HG03342 (cell line): Measurements from ENCODE around the gene GOLGB1.
"Not testable (repeated sequence)": the region's sequence is repeated elsewhere in the genome, so short reads cannot be mapped to it uniquely, and the experiment has no call there.

Experiments used
- ATAC-seq: cut with Tn5 transposase; IDR thresholded peaks from one replicate; pipeline ENCODE4 v1.9.1; 2021; ENCODE audit warnings: mild to moderate bottlenecking, moderate library complexity; ENCODE audit not compliant: unreplicated experiment

The GOLGB1 gene

DNA sequence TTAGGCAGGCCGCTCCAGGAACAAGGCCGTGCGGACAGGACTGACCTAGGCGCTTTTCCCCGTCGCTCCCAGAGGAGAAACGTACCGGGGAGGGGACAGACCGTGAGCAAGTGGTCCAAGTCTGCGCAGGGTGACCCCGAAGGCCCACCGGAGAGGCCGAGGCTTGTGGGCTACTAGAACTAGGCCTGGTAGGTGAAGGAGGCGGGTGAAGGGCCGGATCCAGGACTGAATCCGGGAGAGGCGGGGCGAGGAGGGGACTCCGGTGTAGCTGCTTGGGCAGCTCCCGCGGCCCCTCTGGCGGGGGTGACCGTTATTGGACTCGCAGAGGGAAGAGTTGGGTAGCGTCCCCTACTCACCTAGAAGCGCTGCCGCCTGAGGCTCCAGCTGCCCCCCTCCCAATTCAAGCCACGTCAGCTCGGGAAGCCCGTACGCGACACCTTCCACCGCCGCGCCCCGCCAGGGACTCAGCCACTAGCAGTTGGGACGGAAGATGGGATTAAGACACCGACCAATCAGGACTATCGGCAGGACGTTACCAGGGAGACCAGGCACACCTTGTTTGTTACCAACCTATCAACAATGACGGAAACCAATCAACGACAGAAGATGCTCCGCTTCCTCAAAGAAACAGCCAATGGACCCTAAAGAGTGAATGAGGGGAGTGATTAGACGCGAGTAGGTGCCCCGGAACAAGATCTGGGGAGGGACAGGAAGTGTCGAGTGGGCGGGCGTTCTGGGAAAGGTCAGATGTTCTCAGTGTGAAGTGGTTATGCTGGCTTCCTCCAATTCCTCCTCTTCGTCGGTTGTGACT is at the start of gene GOLGB1:
GOLGB1 (minus strand) TSS at position 466 of the 811 bp plus-strand sequence. CDS start 18,770 bp downstream, outside the sequence.
- ATAC-seq: peak; percentile 95

- no peak for ATAC-seq
These were observed 47.4 kb upstream of the GOLGB1 start for GRCh38 chr3:121796970-121797369.

- no peak for ATAC-seq
These were observed 44.9 kb upstream of the GOLGB1 start for GRCh38 chr3:121794264-121794983.

GRCh38 chr3:121793078-121793477 is 43.5 kb upstream of the GOLGB1 start:
- no peak for ATAC-seq

DNA sequence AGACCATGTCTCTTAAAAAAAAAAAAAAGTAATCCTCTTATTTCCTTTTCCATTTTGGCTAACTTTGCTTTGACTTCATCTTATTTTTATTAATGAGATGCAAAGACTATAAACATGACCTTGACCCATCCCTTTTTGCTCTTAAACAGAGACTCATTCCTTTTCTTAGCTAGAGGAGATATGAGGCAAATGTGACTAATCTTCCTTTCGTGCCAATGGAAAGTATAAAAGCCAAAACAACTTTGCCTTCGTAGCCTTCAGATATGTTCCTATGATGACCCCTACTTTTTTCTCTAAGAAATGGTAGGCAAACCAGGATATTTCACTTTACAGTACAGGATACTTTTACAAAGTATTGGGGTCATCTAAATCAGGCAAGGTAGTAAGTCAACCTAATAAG is 36.9 kb upstream of the GOLGB1 start:
- no peak for ATAC-seq

GRCh38 chr3:121782784-121783183 is 33.2 kb upstream of the GOLGB1 start:
- not testable (repeated sequence) for ATAC-seq

DNA sequence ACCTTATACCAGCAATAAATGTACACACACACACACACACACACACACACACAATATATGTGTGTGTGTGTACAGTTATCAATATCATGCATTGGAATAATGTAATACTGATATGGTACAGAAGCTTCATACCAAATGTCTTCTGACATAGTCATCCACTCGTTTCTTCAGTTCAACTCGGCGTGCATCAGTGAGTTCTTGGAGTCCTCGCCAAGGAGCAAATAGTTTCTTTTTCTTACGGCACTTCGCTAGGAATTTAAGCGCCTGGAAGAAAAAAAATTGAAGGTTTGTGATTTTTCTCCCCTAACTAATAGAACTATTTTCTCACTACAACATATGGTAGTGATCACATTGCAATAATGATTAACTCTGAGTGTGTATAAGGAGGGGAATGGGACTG is 32.1 kb upstream of the GOLGB1 start:
- ATAC-seq: no peak

DNA sequence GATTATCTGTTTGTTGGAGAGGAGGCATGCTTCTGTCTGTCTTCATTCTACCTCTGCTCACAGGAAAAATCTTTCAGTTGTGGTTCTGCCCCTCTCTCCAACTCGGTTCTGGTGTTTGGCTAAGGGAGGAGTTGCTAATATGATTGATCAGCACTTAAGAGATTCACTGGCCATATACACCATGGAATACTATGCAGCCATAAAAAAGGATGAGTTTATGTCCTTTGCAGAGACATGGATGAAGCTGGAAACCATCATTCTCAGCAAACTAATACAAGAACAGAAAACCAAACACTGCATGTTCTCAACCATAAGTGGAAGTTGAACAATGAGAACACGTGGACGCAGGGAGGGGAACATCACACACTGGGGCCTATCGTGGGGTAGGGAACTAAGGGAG is 25.6 kb upstream of the GOLGB1 start:
- not testable (repeated sequence) for ATAC-seq

- no peak for ATAC-seq
These were observed 19.7 kb upstream of the GOLGB1 start for GRCh38 chr3:121769246-121769645.

GRCh38 chr3:121768452-121768851 is 18.9 kb upstream of the GOLGB1 start:
- ATAC-seq: no peak

GRCh38 chr3:121759541-121760202 is 10.1 kb upstream of the GOLGB1 start:
- ATAC-seq: no peak

DNA sequence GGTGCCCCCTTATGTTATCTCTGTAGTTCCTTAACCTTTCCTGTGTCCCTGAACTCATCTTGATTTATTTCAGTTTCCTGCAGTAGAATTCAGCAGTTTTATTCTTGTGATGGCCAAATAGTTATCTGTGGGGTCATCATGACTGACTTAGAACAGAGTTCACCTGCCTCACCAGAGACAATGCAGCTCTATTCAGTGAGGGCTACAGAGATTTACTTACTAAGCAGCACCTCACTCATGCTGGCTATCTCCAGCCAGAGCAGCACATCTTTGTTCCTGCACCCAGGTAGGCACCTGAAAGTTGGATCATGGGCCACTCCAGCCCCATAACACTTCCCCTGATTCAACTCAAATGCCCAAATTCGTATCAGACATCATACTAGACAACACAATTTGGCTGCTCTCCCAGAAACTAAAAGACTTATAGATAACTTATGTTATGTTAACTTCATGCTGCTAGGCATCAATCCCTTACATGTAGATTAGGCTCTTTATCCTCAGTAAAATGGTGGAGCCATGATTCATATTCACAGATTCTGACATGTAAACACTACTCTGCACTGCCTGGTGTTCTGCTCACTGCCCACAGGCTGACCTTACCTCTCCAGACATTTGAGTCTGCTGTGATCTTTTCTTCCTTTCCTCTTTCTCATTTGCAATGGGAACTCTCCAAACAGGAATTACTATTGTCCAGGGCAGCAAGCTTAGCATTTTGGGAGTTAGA is 9.3 kb upstream of the GOLGB1 start:
- no peak for ATAC-seq

DNA sequence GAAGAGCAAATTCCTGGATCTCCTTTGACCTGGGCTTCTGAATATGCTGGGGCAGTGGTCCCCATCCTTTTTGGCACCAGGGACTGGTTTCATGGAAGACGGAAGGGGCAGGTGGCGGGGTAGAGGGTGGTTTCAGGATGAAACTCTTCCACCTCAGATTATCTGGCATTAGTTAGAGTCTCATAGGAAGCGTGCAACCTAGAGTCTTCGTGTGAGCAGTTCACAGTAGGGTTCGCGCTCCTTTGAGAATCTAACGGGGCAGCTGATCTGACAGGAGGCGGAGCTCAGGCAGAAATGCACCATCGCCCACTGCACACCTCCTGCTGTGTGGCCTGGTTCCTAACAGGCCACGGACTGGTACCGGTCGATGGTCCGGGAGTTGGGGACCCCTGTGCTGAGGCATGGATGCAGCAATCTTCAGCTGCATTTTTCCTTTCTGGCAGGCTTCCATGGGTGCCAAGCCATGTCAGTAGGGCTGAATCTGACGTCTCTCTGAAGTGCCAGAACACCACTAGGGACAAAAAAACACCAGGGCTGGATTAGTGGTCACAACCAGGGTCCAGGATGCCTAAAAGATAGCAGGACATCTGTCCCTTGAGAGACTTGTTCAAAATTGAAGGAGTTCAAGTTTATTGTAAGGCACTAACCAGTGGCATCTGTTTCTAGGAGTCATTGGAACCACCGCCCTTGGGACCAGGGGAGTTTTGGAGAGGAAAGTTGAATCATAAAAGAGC is 8.4 kb upstream of the GOLGB1 start:
- ATAC-seq: no peak

- no peak for ATAC-seq
These were observed 7.7 kb upstream of the GOLGB1 start for GRCh38 chr3:121757087-121757811.

- no peak for ATAC-seq
These were observed 3.2 kb upstream of the GOLGB1 start for GRCh38 chr3:121752772-121753171.

- ATAC-seq: no peak
These were observed 2.7 kb upstream of the GOLGB1 start for GRCh38 chr3:121752261-121752660.

DNA sequence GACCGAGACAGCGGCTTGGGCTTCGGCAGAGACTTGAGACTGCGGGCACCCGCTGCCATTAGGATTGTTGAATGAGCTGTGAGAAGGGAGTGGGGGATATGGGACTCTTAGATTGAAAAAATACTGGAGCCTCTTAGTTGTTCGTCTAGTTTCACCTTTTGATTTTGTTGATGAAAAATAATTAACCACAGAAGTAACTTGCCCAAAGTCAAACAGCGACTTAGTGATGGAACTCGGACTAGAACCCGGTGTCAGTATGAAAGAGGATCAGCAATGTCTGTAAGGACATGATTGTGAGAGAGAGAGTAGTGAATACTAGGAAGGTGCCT is 510 bp upstream of the GOLGB1 start:
- no peak for ATAC-seq

DNA sequence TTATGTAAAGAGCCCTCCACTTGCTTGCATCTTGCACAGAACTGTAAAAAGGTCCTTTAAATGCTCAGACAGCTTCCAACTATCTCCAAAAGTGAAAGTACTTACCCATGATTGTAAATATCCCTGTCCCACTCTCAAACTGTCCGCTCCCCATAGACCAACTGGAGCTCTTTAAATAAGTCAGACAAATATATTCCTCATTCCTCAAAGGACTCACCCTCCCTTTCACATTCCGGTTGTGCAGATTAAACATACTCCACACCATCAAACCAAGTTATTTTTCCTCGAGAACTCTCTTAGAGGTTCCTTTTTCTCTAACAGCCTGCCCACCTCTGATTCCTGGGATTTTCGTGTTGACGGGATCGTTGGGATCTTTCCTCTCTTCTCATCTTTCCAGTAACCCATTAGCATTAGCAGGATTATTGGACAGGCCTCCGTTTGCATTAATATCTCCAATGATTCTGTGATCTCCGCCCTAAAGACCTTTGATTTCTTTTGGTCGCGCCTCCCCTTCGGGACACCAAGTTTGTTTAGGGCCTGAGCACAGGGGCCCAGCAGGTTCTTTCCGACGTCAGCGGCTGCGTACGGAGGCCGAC is 763 bp downstream of the GOLGB1 start:
- no peak for ATAC-seq

DNA sequence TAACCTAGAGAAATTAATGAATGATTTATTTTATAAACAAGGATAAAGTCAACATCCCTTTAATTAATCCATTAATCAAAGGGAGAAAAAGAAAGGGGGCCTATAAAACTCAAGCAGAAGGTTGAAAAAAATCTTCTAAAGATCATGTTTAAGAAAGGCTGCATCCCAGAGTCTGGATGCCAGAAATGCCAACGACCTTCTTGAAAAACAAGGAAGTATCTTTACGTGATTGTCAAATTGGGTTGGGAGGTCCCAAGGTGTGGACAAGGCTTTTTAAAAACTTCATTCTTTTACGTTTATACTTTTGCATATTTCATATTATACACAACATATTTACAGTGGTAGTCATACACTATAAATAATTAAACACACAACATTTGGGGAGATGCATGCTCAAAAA is 1.6 kb downstream of the GOLGB1 start:
- no peak for ATAC-seq
